B cell (primary cell): Measurements from ENCODE around the gene PCP4. TPM values are rescaled to one million over a fixed set of nuclear protein-coding genes. Genes with fewer than 3 reads are reported as not detected.

ENCODE experiments used
- ATAC-seq: fragments of 200-7000 bp; cut with Tn5 transposase; one replicate; pipeline ENCODE4 v1.10.0; 2021; ENCODE audit warnings: low read depth, mild to moderate bottlenecking, moderate number of reproducible peaks, moderate library complexity
- CTCF ChIA-PET: fragments of 350-600 bp; sonication (Branson Sonifier 250); formaldehyde crosslinking; loops from one replicate; lab custom pipeline; 2021; ENCODE audit warnings: antibody characterized with exemption, inconsistent platforms; lab: Charles Lee
- POLR2A ChIA-PET: fragments of 350-600 bp; sonication (Branson Sonifier 250); formaldehyde crosslinking; loops from one replicate; lab custom pipeline; 2021; ENCODE audit warnings: antibody characterized with exemption; lab: Charles Lee
- DNase-seq: peaks from one replicate; pipeline ENCODE4 v3.0.0; 2013
- H2AFZ ChIP-seq: 2 replicates; pipeline ENCODE4 v1.6.1; 2012; ENCODE audit warnings: mild to moderate bottlenecking, low read depth, low read length; ENCODE audit not compliant: insufficient read depth, poor library complexity, severe bottlenecking
- H3K27ac ChIP-seq, 2 donors: 1 replicate in 1 of 2; 2 replicates in 1 of 2; pipeline ENCODE4 v1.5.1; 2012 to 2013; ENCODE audit warnings: low read length in 2 of 2, mild to moderate bottlenecking in 2 of 2, moderate library complexity in 1 of 2
- H3K27me3 ChIP-seq, 4 experiments: fragments of 200-600 bp in 1 of 4; sonication (generic) in 1 of 4; replicated peaks in 1 of 4; 1 replicate in 2 of 4; 2 replicates in 2 of 4; pipeline versions ENCODE4 v1.6.1 to v1.7.0; 2013 to 2016; ENCODE audit warnings: low read length in 3 of 4, mild to moderate bottlenecking in 2 of 4, mixed read lengths in 1 of 4, moderate library complexity in 1 of 4; ENCODE audit not compliant: insufficient read depth in 4 of 4, control insufficient read depth in 3 of 4; ENCODE audit errors: control extremely low read depth in 1 of 4
- H3K36me3 ChIP-seq, 2 experiments: replicated peaks in 1 of 2; 1 replicate in 1 of 2; 2 replicates in 1 of 2; pipeline versions ENCODE4 v1.6.1 to v1.7.1; 2013; ENCODE audit warnings: low read length in 1 of 2; ENCODE audit not compliant: insufficient read depth in 2 of 2, control insufficient read depth in 1 of 2; ENCODE audit errors: control extremely low read depth in 1 of 2, extremely low read depth in 1 of 2
- H3K4me1 ChIP-seq, 2 donors: fragments of 200-600 bp in 1 of 2; sonication (generic) in 1 of 2; 1 replicate in 1 of 2; 2 replicates in 1 of 2; pipeline versions ENCODE4 v1.5.1 to v1.6.1; 2013 to 2017; ENCODE audit warnings: low read length in 2 of 2; ENCODE audit not compliant: control insufficient read depth in 2 of 2, insufficient read depth in 2 of 2
- H3K4me2 ChIP-seq: replicated peaks from 2 replicates; pipeline ENCODE3; 2012; ENCODE audit warnings: mild to moderate bottlenecking, low read depth, low read length; ENCODE audit not compliant: poor library complexity, severe bottlenecking
- H3K4me3 ChIP-seq, 5 experiments: fragments of 200-600 bp in 1 of 5; sonication (generic) in 1 of 5; 1 replicate in 3 of 5; 2 replicates in 2 of 5; pipeline versions ENCODE4 v1.5.1 to v1.7.0; 2011 to 2016; ENCODE audit warnings: low read length in 4 of 5, mild to moderate bottlenecking in 4 of 5, low read depth in 2 of 5, control low read depth in 1 of 5, moderate library complexity in 1 of 5; ENCODE audit not compliant: insufficient read depth in 1 of 5; ENCODE audit errors: control extremely low read depth in 1 of 5, extremely low read depth in 1 of 5
- H3K79me2 ChIP-seq: fragments of 200-600 bp; sonication (generic); one replicate; pipeline ENCODE4 v1.6.0; 2016; ENCODE audit warnings: low read length; ENCODE audit not compliant: control insufficient read depth, insufficient read depth
- H3K9ac ChIP-seq: fragments of 200-600 bp; sonication (generic); 2 replicates; pipeline ENCODE4 v1.6.1; 2017; ENCODE audit warnings: mild to moderate bottlenecking, low read length, moderate library complexity
- H3K9me3 ChIP-seq, 3 donors: one replicate each; pipeline versions ENCODE4 v1.6.1 to v1.7.1; 2013; ENCODE audit warnings: low read length in 2 of 3; ENCODE audit not compliant: control insufficient read depth in 2 of 3, insufficient read depth in 1 of 3; ENCODE audit errors: control extremely low read depth in 1 of 3
- H4K20me1 ChIP-seq: 2 replicates; pipeline ENCODE4 v1.6.0; 2012; ENCODE audit warnings: mild to moderate bottlenecking, low read length; ENCODE audit not compliant: insufficient read depth, control insufficient read depth, poor library complexity, severe bottlenecking
- H3K27ac Mint-ChIP-seq: one replicate; pipeline ENCODE4 v1.8.0; 2021; ENCODE audit warnings: mixed read lengths
- H3K27me3 Mint-ChIP-seq: one replicate; pipeline ENCODE4 v1.8.0; 2021; ENCODE audit warnings: mixed read lengths
- H3K4me1 Mint-ChIP-seq: one replicate; pipeline ENCODE4 v1.8.0; 2021; ENCODE audit warnings: mixed read lengths
- H3K4me3 Mint-ChIP-seq: one replicate; pipeline ENCODE4 v1.8.0; 2021; ENCODE audit warnings: mixed read lengths
- H3K9me3 Mint-ChIP-seq: one replicate; pipeline ENCODE4 v1.8.0; 2022; ENCODE audit warnings: mixed read lengths; ENCODE audit not compliant: insufficient read depth
- EZH2 ChIP-seq: IDR thresholded peaks from 2 replicates; pipeline ENCODE4 v1.6.1; 2012; ENCODE audit warnings: borderline replicate concordance, low read depth, mild to moderate bottlenecking, moderate library complexity, low read length; ENCODE audit not compliant: insufficient read depth, poor library complexity, severe bottlenecking
- WGBS: methylation state at CpG from one replicate; pipeline ENCODE4 v1.1.5; 2013; ENCODE audit warnings: missing lambda C conversion rate; ENCODE audit not compliant: insufficient coverage; 5-methylcytosine and 5-hydroxymethylcytosine counted together
- intact Hi-C: fragments of 100-400 bp; cut with micrococcal nuclease; formaldehyde crosslinking; loops from one replicate; pipeline ENCODE4 v1.10.0; 2022
- polyA plus RNA-seq: library from polyadenylated mRNA; depleted of rRNA; stranded (reverse); fragments of >200 nt; gene quantifications from 2 replicates; pipeline ENCODE4 v1.2.3, GENCODE V29; 2012
- total RNA-seq, 2 donors: library from RNA; stranded (reverse); fragments of 120-200 nt in 1 of 2; gene quantifications; 1 replicate in 1 of 2; 2 replicates in 1 of 2; pipeline versions ENCODE4 v1.2.3 to v1.2.4, GENCODE V29; 2013 to 2022
- TF ChIP-seq, protein P1 (sequence below): fragments of 200-600 bp; IDR thresholded peaks from one replicate; pipeline ENCODE4 v1.8.0; 2022; ENCODE audit warnings: antibody characterized with exemption, mild to moderate bottlenecking

PCP4 gene
- total and polyA plus RNA-seq, 2 donors (not counting 1 experiment from before 2014, with no cell fraction given), result not detected

DNA sequence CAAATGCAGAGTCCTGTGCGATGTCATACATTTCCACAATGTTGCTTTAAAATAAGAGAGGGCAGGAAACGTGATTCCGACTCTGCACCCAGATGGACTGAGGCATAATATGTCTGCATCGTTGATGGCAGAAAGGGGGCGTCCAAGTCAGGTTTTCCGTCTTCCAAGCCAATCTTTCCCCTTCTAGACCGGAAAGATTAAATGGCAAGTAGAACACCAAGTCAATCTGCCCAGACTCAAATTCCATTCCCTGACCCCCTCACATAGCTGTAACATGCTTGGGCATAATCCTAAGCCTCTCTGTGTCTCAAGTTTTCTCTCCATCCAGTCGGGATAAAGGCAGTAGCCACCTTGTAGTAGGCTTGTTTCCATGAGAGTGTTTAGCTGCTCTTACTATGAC lies 14.4 kb downstream of the PCP4 start:
- no peaks in the 10 kb centered on the region for H3K27me3 Mint-ChIP-seq
- Histone ChIP-seq H3K9me3 (peaks cover 0 to 3% (median 0%) of the 10 kb centered on the region in 3 donors), H3K36me3 (no peaks in the 10 kb centered on the region), H4K20me1 (no peaks in the 10 kb centered on the region), H3K4me2 (no peak overlapping the region), H3K79me2 (no peaks in the 10 kb centered on the region), H3K27ac (no peak overlapping the region), H2AFZ (no peak overlapping the region), H3K4me3 (no peak overlapping the region), H3K27me3 (no peaks in the 10 kb centered on the region), H3K4me1 (no peaks in the 10 kb centered on the region), H3K9ac (no peak overlapping the region)
- intact Hi-C loops, result no loop called here
- no peaks in the 10 kb centered on the region for H3K9me3 Mint-ChIP-seq
- H3K27ac Mint-ChIP-seq, result no peak overlapping the region
- ChIA-PET CTCF (no interaction called here), POLR2A (no interaction called here)
- ATAC-seq, result no peak
- H3K4me1 Mint-ChIP-seq, result no peaks in the 10 kb centered on the region
- TF ChIP-seq, protein P1, sequence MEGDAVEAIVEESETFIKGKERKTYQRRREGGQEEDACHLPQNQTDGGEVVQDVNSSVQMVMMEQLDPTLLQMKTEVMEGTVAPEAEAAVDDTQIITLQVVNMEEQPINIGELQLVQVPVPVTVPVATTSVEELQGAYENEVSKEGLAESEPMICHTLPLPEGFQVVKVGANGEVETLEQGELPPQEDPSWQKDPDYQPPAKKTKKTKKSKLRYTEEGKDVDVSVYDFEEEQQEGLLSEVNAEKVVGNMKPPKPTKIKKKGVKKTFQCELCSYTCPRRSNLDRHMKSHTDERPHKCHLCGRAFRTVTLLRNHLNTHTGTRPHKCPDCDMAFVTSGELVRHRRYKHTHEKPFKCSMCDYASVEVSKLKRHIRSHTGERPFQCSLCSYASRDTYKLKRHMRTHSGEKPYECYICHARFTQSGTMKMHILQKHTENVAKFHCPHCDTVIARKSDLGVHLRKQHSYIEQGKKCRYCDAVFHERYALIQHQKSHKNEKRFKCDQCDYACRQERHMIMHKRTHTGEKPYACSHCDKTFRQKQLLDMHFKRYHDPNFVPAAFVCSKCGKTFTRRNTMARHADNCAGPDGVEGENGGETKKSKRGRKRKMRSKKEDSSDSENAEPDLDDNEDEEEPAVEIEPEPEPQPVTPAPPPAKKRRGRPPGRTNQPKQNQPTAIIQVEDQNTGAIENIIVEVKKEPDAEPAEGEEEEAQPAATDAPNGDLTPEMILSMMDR, result no peak
- TF ChIP-seq EZH2, result no peak
- 97% methylated on average over 7 of the region's 8 CpGs for WGBS
- H3K4me3 Mint-ChIP-seq, result no peak overlapping the region
- DNase-seq, result no peak

DNA sequence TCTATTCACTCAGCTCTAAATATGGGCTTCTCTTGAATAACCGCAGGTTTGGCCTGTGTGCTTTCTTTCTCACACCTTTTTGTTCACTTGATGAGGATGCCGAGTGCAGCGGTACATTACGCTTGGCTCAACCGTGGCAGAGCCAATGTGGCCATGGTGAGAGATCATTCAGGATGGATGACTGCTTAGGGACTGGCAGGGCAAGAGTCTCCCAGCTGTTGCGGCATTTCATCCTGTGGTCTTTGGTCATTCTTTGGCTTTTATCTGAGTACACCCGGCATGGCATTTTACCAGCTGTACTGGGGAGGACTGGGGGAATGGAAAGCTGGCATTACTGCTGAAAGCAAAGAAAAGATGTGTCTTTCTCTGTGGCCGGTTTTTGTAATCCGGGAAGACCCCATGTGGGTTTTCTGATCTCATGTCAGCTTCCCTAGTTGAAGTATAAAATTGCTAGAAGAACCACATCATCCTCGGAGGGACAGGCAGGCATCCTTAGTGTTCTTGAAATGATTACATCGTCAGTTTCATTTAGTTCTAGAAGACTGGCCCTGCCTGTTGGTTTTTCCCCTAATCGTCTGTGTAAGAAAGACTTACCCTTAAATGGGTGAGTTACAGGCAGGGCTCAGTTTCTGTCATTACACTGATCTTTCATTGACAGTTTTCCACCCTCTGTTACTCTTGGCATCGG lies 15.1 kb downstream of the PCP4 start:
- H3K79me2 ChIP-seq, result no peaks in the 10 kb centered on the region
- H2AFZ ChIP-seq, result no peak overlapping the region
- Mint-ChIP-seq H3K4me1 (no peaks in the 10 kb centered on the region), H3K4me3 (no peak overlapping the region), H3K27ac (no peak overlapping the region), H3K9me3 (no peaks in the 10 kb centered on the region), H3K27me3 (no peaks in the 10 kb centered on the region)
- intact Hi-C loops, result no loop called here
- no peak overlapping the region for H3K4me3 ChIP-seq
- no peaks in the 10 kb centered on the region for H3K36me3 ChIP-seq
- TF ChIP-seq EZH2, result no peak
- TF ChIP-seq, protein P1, result no peak
- H3K4me2 ChIP-seq, result no peak overlapping the region
- H4K20me1 ChIP-seq, result no peaks in the 10 kb centered on the region
- H3K27me3 ChIP-seq, result no peaks in the 10 kb centered on the region
- DNase-seq (no peak), ATAC-seq (no peak)
- H3K9me3 ChIP-seq, result peaks cover 0 to 3% (median 0%) of the 10 kb centered on the region in 3 donors
- H3K4me1 ChIP-seq, result no peaks in the 10 kb centered on the region
- no peak overlapping the region for H3K27ac ChIP-seq
- ChIA-PET CTCF (no interaction called here), POLR2A (no interaction called here)
- WGBS, result 94% methylated on average over 10 of the region's 13 CpGs
- H3K9ac ChIP-seq, result no peak overlapping the region
